Measurements from ENCODE around the gene APIP.

The APIP gene

GRCh38 chr11:34857463-34857862 lies 58.7 kb downstream of the APIP start:
- H3K9ac ChIP-seq (ENCODE audit: low read length): no peak overlapping the region
- H3K4me2 ChIP-seq (ENCODE audit: low read length): no peak overlapping the region
- H3K79me2 ChIP-seq (ENCODE audit: insufficient read depth, low read length): no peaks in the 10 kb centered on the region
- H3K27ac ChIP-seq (ENCODE audit: low read depth, low read length, poor library complexity, severe bottlenecking): no peak overlapping the region
- no peaks in the 10 kb centered on the region for H3K4me1 ChIP-seq (ENCODE audit: insufficient read depth, low read length, severe bottlenecking)
- H2AFZ ChIP-seq (ENCODE audit: low read length): no peak overlapping the region
- H3K9me3 ChIP-seq (ENCODE audit: low read length): no peaks in the 10 kb centered on the region
- H3K27me3 ChIP-seq (ENCODE audit: insufficient read depth, low read length): no peaks in the 10 kb centered on the region
- TF ChIP-seq EZH2 (IDR thresholded peaks at IDR 0.05; ENCODE audit: borderline replicate concordance, low read length) (no peak), CTCF (IDR thresholded peaks at IDR 0.05; ENCODE audit: low read length) (no peak)
- no peaks in the 10 kb centered on the region for H4K20me1 ChIP-seq (ENCODE audit: insufficient read depth, low read length)
- H3K9me2 ChIP-seq (ENCODE audit: low read depth, low read length): no peaks in the 10 kb centered on the region
- H3K36me3 ChIP-seq (ENCODE audit: insufficient read depth, low read length): no peaks in the 10 kb centered on the region
- H3F3A ChIP-seq (ENCODE audit: insufficient read depth, low read length): no peaks in the 10 kb centered on the region
- no peak overlapping the region for H3K4me3 ChIP-seq (ENCODE audit: low read depth, low read length, poor library complexity, severe bottlenecking)

- Histone ChIP-seq H3K9me3 (ENCODE audit: low read length) (no peaks in the 10 kb centered on the region), H3K27ac (ENCODE audit: low read depth, low read length, poor library complexity, severe bottlenecking) (no peak overlapping the region), H3K9ac (ENCODE audit: low read length) (no peak overlapping the region), H3K79me2 (ENCODE audit: insufficient read depth, low read length) (no peaks in the 10 kb centered on the region), H3K9me2 (ENCODE audit: low read depth, low read length) (no peaks in the 10 kb centered on the region), H3K4me2 (ENCODE audit: low read length) (no peak overlapping the region), H3K4me3 (ENCODE audit: low read depth, low read length, poor library complexity, severe bottlenecking) (no peak overlapping the region), H4K20me1 (ENCODE audit: insufficient read depth, low read length) (no peaks in the 10 kb centered on the region), H2AFZ (ENCODE audit: low read length) (no peak overlapping the region), H3K36me3 (ENCODE audit: insufficient read depth, low read length) (no peaks in the 10 kb centered on the region), H3F3A (ENCODE audit: insufficient read depth, low read length) (no peaks in the 10 kb centered on the region), H3K27me3 (ENCODE audit: insufficient read depth, low read length) (no peaks in the 10 kb centered on the region), H3K4me1 (ENCODE audit: insufficient read depth, low read length, severe bottlenecking) (no peaks in the 10 kb centered on the region)
- TF ChIP-seq CTCF (IDR thresholded peaks at IDR 0.05; ENCODE audit: low read length): no peak
- no peak for TF ChIP-seq EZH2 (IDR thresholded peaks at IDR 0.05; ENCODE audit: borderline replicate concordance, low read length)
These were observed 59.9 kb downstream of the APIP start for GRCh38 chr11:34856251-34856650.

- H3K9me3 ChIP-seq (ENCODE audit: low read length): no peaks in the 10 kb centered on the region
- H4K20me1 ChIP-seq (ENCODE audit: insufficient read depth, low read length): no peaks in the 10 kb centered on the region
- H3K4me3 ChIP-seq (ENCODE audit: low read depth, low read length, poor library complexity, severe bottlenecking): no peak overlapping the region
- H3K4me1 ChIP-seq (ENCODE audit: insufficient read depth, low read length, severe bottlenecking): no peaks in the 10 kb centered on the region
- H3K9me2 ChIP-seq (ENCODE audit: low read depth, low read length): no peaks in the 10 kb centered on the region
- H2AFZ ChIP-seq (ENCODE audit: low read length): no peak overlapping the region
- H3F3A ChIP-seq (ENCODE audit: insufficient read depth, low read length): no peaks in the 10 kb centered on the region
- H3K27me3 ChIP-seq (ENCODE audit: insufficient read depth, low read length): no peaks in the 10 kb centered on the region
- TF ChIP-seq CTCF (IDR thresholded peaks at IDR 0.05; ENCODE audit: low read length) (no peak), EZH2 (IDR thresholded peaks at IDR 0.05; ENCODE audit: borderline replicate concordance, low read length) (no peak)
- H3K4me2 ChIP-seq (ENCODE audit: low read length): no peak overlapping the region
- H3K36me3 ChIP-seq (ENCODE audit: insufficient read depth, low read length): no peaks in the 10 kb centered on the region
- H3K9ac ChIP-seq (ENCODE audit: low read length): no peak overlapping the region
- no peak overlapping the region for H3K27ac ChIP-seq (ENCODE audit: low read depth, low read length, poor library complexity, severe bottlenecking)
- H3K79me2 ChIP-seq (ENCODE audit: insufficient read depth, low read length): no peaks in the 10 kb centered on the region
These were observed 60.5 kb downstream of the APIP start for GRCh38 chr11:34855754-34856095.
